ENCODE results near the gene TCEAL2.

DNA sequence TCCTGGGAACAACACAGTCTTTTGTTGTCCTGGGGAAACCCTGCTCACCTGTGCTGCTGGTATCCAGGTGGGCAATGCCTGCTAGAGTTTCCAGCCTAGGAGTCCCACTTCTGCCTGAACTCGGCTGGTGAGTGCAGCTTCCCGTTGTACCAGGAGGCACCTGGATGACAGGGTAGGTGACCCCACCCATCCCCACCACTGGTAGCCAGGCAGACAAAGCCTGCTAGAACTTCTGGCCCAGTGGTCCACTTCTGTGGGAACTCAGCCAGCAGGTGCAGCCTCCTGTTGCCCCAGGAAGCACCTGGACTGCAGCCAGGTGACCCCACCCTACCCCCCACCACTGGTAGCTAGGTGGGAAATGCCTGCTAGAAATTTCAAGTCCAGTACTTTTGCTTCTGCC, 9.7 kb upstream of the TCEAL2 start:
- no peak for TF ChIP-seq ZFP41 (tag by site-specific recombination; IDR thresholded peaks at IDR 0.05; ENCODE audit: borderline replicate concordance)
- TF ChIP-seq, protein P1, sequence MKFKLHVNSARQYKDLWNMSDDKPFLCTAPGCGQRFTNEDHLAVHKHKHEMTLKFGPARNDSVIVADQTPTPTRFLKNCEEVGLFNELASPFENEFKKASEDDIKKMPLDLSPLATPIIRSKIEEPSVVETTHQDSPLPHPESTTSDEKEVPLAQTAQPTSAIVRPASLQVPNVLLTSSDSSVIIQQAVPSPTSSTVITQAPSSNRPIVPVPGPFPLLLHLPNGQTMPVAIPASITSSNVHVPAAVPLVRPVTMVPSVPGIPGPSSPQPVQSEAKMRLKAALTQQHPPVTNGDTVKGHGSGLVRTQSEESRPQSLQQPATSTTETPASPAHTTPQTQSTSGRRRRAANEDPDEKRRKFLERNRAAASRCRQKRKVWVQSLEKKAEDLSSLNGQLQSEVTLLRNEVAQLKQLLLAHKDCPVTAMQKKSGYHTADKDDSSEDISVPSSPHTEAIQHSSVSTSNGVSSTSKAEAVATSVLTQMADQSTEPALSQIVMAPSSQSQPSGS (tag by site-specific recombination; IDR thresholded peaks at IDR 0.05; ENCODE audit: low read depth), result no peak
- TF ChIP-seq, protein P2, sequence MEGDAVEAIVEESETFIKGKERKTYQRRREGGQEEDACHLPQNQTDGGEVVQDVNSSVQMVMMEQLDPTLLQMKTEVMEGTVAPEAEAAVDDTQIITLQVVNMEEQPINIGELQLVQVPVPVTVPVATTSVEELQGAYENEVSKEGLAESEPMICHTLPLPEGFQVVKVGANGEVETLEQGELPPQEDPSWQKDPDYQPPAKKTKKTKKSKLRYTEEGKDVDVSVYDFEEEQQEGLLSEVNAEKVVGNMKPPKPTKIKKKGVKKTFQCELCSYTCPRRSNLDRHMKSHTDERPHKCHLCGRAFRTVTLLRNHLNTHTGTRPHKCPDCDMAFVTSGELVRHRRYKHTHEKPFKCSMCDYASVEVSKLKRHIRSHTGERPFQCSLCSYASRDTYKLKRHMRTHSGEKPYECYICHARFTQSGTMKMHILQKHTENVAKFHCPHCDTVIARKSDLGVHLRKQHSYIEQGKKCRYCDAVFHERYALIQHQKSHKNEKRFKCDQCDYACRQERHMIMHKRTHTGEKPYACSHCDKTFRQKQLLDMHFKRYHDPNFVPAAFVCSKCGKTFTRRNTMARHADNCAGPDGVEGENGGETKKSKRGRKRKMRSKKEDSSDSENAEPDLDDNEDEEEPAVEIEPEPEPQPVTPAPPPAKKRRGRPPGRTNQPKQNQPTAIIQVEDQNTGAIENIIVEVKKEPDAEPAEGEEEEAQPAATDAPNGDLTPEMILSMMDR (tag by site-specific recombination; IDR thresholded peaks at IDR 0.05), result no peak
- TF ChIP-seq BCL6B (tag by site-specific recombination; IDR thresholded peaks at IDR 0.05), result no peak
- no peak for TF ChIP-seq PBX3 (CRISPR knock-in tag; IDR thresholded peaks at IDR 0.05)
- TF ChIP-seq ZNF558 (tag by site-specific recombination; IDR thresholded peaks at IDR 0.05), result no peak
- no peak for TF ChIP-seq MZF1 (tag by site-specific recombination; IDR thresholded peaks at IDR 0.05; ENCODE audit: borderline replicate concordance)
- no peak for TF ChIP-seq SP2 (tag by site-specific recombination; IDR thresholded peaks at IDR 0.05)
- no peak for TF ChIP-seq ZNF776 (tag by site-specific recombination; IDR thresholded peaks at IDR 0.05; ENCODE audit: borderline replicate concordance)
- no peak for TF ChIP-seq PRDM1 (tag by site-specific recombination; IDR thresholded peaks at IDR 0.05)
